ENCODE measurements around the gene TTLL11. TPM values are rescaled to one million over a fixed set of nuclear protein-coding genes. Genes with fewer than 3 reads are reported as not detected.

Gene TTLL11
- total and polyA plus RNA-seq, 2 of the 8 experiments (the other 6 are each of a cell fraction or from before 2014, with no cell fraction given), result 0.56 to 0.80 TPM

GRCh38 chr9:122056484-122056883, 36.6 kb downstream of the TTLL11 start:
- CTCF ChIA-PET (ENCODE audit: partially characterized antibody), result interaction anchor here (0.9 to 1.3 kb wide), 2 partner anchors 15 to 506 kb away, joined by 3 read pairs; no protein-coding TSS in a partner anchor
- Histone ChIP-seq H3K27me3 (replicated peaks in 1 of 4; ENCODE audit: control insufficient read depth in 3 of 4, extremely low read depth in 1 of 4, insufficient read depth in 3 of 4, low read length in 3 of 4) (no peaks in the 10 kb centered on the region; a peak in 1 of 7 replicates), H3K4me3 (ENCODE audit: extremely low read depth in 1 of 4, insufficient read depth in 2 of 4, low read depth in 3 of 4, low read length in 4 of 4) (no peak overlapping the region), H3K56ac (replicated peaks; ENCODE audit: insufficient read length, low read depth, low read length) (no peak overlapping the region), H4K20me1 (replicated peaks in 1 of 2; ENCODE audit: control insufficient read depth in 1 of 2, insufficient read depth in 2 of 2, low read length in 2 of 2) (peaks cover 0 to 1% of the 10 kb centered on the region in 2 experiments), H2BK20ac (ENCODE audit: low read length) (no peak overlapping the region), H3K14ac (ENCODE audit: insufficient read length) (no peak overlapping the region), H3K4ac (replicated peaks; ENCODE audit: insufficient read length, low read depth, low read length) (no peak overlapping the region), H4K5ac (ENCODE audit: insufficient read length, low read depth, low read length) (no peak overlapping the region), H4K91ac (replicated peaks; ENCODE audit: insufficient read length, low read length) (no peak overlapping the region), H3K23me2 (ENCODE audit: low read depth, low read length) (no peaks in the 10 kb centered on the region), H3K36me3 (ENCODE audit: control insufficient read depth in 2 of 4, insufficient read depth in 4 of 4, low read length in 3 of 4) (no peaks in the 10 kb centered on the region), H2BK5ac (ENCODE audit: low read depth, low read length) (no peak overlapping the region), H3K4me2 (ENCODE audit: insufficient read depth in 1 of 2, low read depth in 2 of 2, low read length in 2 of 2) (no peak overlapping the region), H3K4me1 (replicated peaks in 1 of 4; ENCODE audit: control insufficient read depth in 3 of 4, insufficient read depth in 4 of 4, low read length in 3 of 4) (0 out of 7 replicates have a peak, but pooled peaks cover 0 to 2% (median 0%) of the 10 kb centered on the region in 4 experiments), H2AFZ (ENCODE audit: low read length) (no peak overlapping the region), H3K9ac (replicated peaks in 1 of 4; ENCODE audit: extremely low read depth in 1 of 4, low read depth in 3 of 4, low read length in 3 of 4) (no peak overlapping the region), H2AK5ac (ENCODE audit: low read depth, low read length) (no peak overlapping the region), H3K79me2 (ENCODE audit: control insufficient read depth in 1 of 2, insufficient read depth in 2 of 2, low read length in 2 of 2) (no peaks in the 10 kb centered on the region), H4K8ac (ENCODE audit: extremely low read depth, insufficient read depth, low read length) (no peak overlapping the region), H3K18ac (ENCODE audit: extremely low read depth, low read length) (no peak overlapping the region), H3K79me1 (ENCODE audit: low read depth, low read length) (no peaks in the 10 kb centered on the region), H3K23ac (ENCODE audit: insufficient read length) (no peak overlapping the region), H2BK120ac (replicated peaks; ENCODE audit: low read depth, low read length) (no peak overlapping the region), H3K27ac (ENCODE audit: low read depth, low read length) (no peak overlapping the region), H2BK15ac (ENCODE audit: low read length) (no peak overlapping the region), H3K9me3 (ENCODE audit: insufficient read depth in 2 of 2, low read depth in 1 of 2, low read length in 1 of 2) (no peaks in the 10 kb centered on the region), H2BK12ac (ENCODE audit: low read depth, low read length) (no peak overlapping the region)
- DNase-seq (ENCODE audit: low read depth in 1 of 2, low spot score in 2 of 2) (peak in 1 of 2 experiments; percentile 57), FAIRE-seq (no peak)
- POLR2A ChIA-PET (ENCODE audit: partially characterized antibody), result interaction anchor here (1.3 kb wide), 1 partner anchor 14 kb away, joined by 3 read pairs; no protein-coding TSS in a partner anchor
- 77% methylated on average over 3 of the region's 3 CpGs; no CpG with 5 or more reads in 1 of the 2 experiments for WGBS, 2 experiments (ENCODE audit: extremely low coverage in 1 of 2, insufficient coverage in 1 of 2, insufficient read length in 1 of 2, insufficient replicate concordance in 2 of 2, low coverage in 1 of 2, low lambda C conversion rate in 2 of 2, missing lambda C conversion rate in 1 of 2)
- no peak for TF ChIP-seq NRF1 (IDR thresholded peaks at IDR 0.05; ENCODE audit: low read depth, low read length)
- no peak for TF ChIP-seq CTBP2 (IDR thresholded peaks at IDR 0.05; ENCODE audit: borderline replicate concordance, insufficient read depth, insufficient read length, low read length)
- TF ChIP-seq HDAC2 (IDR thresholded peaks at IDR 0.05; ENCODE audit: borderline replicate concordance in 1 of 2, low read depth in 2 of 2, low read length in 2 of 2), result no peak
- no peak for TF ChIP-seq ATF2 (IDR thresholded peaks at IDR 0.05; ENCODE audit: low read length)
- TF ChIP-seq RNF2 (IDR thresholded peaks at IDR 0.05; ENCODE audit: borderline replicate concordance, low read depth, low read length, missing control alignments, poor library complexity, severe bottlenecking), result no peak
- no peak for TF ChIP-seq BCL11A (IDR thresholded peaks at IDR 0.05; ENCODE audit: low read depth in 2 of 2, low read length in 2 of 2)
- no peak for TF ChIP-seq SRF (IDR thresholded peaks at IDR 0.05; ENCODE audit: low read depth, low read length)
- no peak for TF ChIP-seq CHD2 (IDR thresholded peaks at IDR 0.05; ENCODE audit: low read length)
- TF ChIP-seq CHD1 (IDR thresholded peaks at IDR 0.05; ENCODE audit: low read depth, low read length), result no peak
- no peak for TF ChIP-seq USF2 (IDR thresholded peaks at IDR 0.05; ENCODE audit: low read length)

Measured in H1 (cell line).